H1 (cell line): Measurements from ENCODE around the gene THRB. TPM values are rescaled to one million over a fixed set of nuclear protein-coding genes. Genes with fewer than 3 reads are reported as not detected.

Experiments used
- ASH2L ChIP-seq: fragments of 200-600, 300-600 bp; sonication (generic); IDR thresholded peaks from one replicate; pipeline ENCODE4 v1.7.1; 2017; ENCODE audit warnings: low read length
- BRCA1 ChIP-seq: IDR thresholded peaks from 2 replicates; pipeline ENCODE4 v1.6.1; 2012; ENCODE audit warnings: low read depth, low read length, improper control_type of control experiment
- CTCF ChIP-seq, 3 experiments: IDR thresholded peaks; 1 replicate in 2 of 3; 2 replicates in 1 of 3; pipeline versions ENCODE4 v1.5.1 to v1.6.1; 2011; ENCODE audit warnings: low read length in 3 of 3, mild to moderate bottlenecking in 3 of 3, inconsistent platforms in 2 of 3, low read depth in 1 of 3, moderate library complexity in 1 of 3; ENCODE audit not compliant: insufficient read depth in 1 of 3; ENCODE audit errors: control extremely low read depth in 1 of 3
- KDM1A ChIP-seq: fragments of 200-600, 300-600 bp; sonication (generic); IDR thresholded peaks from 2 replicates; pipeline ENCODE4 v1.7.1; 2016; ENCODE audit warnings: mild to moderate bottlenecking, low read length, borderline replicate concordance
- NANOG ChIP-seq: IDR thresholded peaks from 2 replicates; pipeline ENCODE4 v1.6.1; 2011; ENCODE audit warnings: low read length, low read depth, mild to moderate bottlenecking, inconsistent platforms; ENCODE audit not compliant: insufficient read depth, poor library complexity, severe bottlenecking
- POLR2A ChIP-seq, 2 experiments: IDR thresholded peaks; 1 replicate in 1 of 2; 2 replicates in 1 of 2; pipeline ENCODE4 v1.6.1; 2011; ENCODE audit warnings: low read depth in 2 of 2, low read length in 2 of 2, mild to moderate bottlenecking in 2 of 2; ENCODE audit errors: control extremely low read depth in 1 of 2
- polyA plus RNA-seq, 7 experiments: library from polyadenylated mRNA; depleted of rRNA in 3 of 7; stranded (reverse) in 5 of 7; unstranded in 2 of 7; fragments of >200 nt in 5 of 7; fragments of 200-250 nt in 2 of 7; gene quantifications; 1 replicate in 5 of 7; 2 replicates in 1 of 7; 4 replicates in 1 of 7; pipeline versions ENCODE4 v1.2.1 to v1.2.3, GENCODE V29; 2011 to 2013; ENCODE audit warnings: missing spikeins in 2 of 7, mixed read lengths in 2 of 7
- total RNA-seq: library from RNA; stranded (reverse); fragmentation: NEBNext Ultra II Directional; extraction: Animal tissue kit (Norgen Biotek cat#: 25700); gene quantifications from 2 replicates; pipeline ENCODE4 v1.2.1, GENCODE V29; 2021

THRB gene
- total and polyA plus RNA-seq, 2 of the 8 experiments (the other 6 are each of a cell fraction or from before 2014, with no cell fraction given) = 0.98 to 3.9 TPM

DNA sequence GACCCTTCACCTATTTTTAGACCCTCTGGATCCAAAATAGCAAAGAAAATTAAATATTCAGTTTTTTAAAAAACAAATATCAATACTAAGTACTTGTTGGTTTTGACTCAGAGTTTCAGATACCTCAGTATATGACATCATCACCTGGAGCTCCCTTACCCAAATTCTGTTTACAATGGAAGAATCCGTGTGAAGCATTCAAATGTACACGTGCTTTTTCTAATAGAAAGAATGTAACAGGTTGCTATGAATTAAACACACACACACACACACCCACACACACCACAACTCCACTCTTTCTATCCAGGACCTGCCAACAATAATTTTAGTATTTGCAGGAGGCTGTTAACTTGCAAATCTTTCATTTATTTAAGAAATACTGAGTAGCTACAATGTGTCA, 221.8 kb downstream of the THRB start (continued):
- no peak for TF ChIP-seq KDM1A
- no peak for TF ChIP-seq POLR2A (IDR thresholded peaks at IDR 0.05; ENCODE audit: control extremely low read depth in 1 of 2, low read depth in 2 of 2, low read length in 2 of 2)
- TF ChIP-seq ASH2L = no peak
- no peak for TF ChIP-seq NANOG
- no peak for TF ChIP-seq BRCA1
- no peak for TF ChIP-seq CTCF (IDR thresholded peaks at IDR 0.05; ENCODE audit: control extremely low read depth in 1 of 3, insufficient read depth in 1 of 3, low read depth in 1 of 3, low read length in 3 of 3)
